ENCODE measurements around the gene FAT1.

GRCh38 chr4:186708554-186708953 is 15.1 kb downstream of the FAT1 start:
- TF ChIP-seq POLR2A (IDR thresholded peaks at IDR 0.05; ENCODE audit: extremely low read depth, insufficient read length) = no peak
- TF ChIP-seq CTCF (IDR thresholded peaks at IDR 0.05; ENCODE audit: low read depth, low read length) = no peak
- TF ChIP-seq MYC (IDR thresholded peaks at IDR 0.05; ENCODE audit: low read depth, low read length) = no peak
- TF ChIP-seq, protein P1, sequence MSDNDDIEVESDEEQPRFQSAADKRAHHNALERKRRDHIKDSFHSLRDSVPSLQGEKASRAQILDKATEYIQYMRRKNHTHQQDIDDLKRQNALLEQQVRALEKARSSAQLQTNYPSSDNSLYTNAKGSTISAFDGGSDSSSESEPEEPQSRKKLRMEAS (IDR thresholded peaks at IDR 0.05; ENCODE audit: low read depth, low read length) = no peak

All from NB4 (cell line).